HG02642 (cell line): ENCODE measurements around the gene PHF12.
A peak's percentile ranks its signal among the peaks of the same experiment; 100 is the strongest.
"Not testable (repeated sequence)": the region's sequence is repeated elsewhere in the genome, so short reads cannot be mapped to it uniquely, and the experiment has no call there.

Source experiments
- ATAC-seq: cut with Tn5 transposase; IDR thresholded peaks from one replicate; pipeline ENCODE4 v1.9.1; 2021; ENCODE audit warnings: mild to moderate bottlenecking; ENCODE audit not compliant: unreplicated experiment, poor library complexity

The PHF12 gene

DNA sequence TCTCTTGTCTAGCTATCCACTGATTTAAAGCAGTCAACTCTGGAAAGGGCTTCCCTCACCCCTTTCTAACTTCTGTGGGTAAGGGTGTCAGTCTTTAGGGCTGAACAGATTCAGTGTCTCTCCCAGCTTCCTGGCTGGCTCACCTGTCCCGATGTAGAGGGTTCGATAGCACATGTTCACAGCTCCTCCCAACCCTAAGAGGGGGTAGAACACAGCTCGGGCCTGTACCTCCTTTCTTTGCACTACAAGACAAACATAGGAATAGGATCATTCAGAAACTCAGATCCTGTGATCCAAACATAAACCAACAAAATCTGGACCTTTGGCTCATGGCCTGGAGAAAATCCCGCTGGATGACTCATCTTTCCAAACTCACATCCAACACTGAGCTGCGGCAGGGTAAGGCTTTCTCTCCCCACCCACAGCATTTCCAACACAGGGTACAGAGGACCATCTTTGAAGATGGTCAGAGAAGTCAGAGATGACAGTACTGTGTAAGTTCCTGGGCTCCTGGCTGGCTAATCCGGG lies 42.6 kb downstream of the PHF12 start:
- ATAC-seq: no peak

DNA sequence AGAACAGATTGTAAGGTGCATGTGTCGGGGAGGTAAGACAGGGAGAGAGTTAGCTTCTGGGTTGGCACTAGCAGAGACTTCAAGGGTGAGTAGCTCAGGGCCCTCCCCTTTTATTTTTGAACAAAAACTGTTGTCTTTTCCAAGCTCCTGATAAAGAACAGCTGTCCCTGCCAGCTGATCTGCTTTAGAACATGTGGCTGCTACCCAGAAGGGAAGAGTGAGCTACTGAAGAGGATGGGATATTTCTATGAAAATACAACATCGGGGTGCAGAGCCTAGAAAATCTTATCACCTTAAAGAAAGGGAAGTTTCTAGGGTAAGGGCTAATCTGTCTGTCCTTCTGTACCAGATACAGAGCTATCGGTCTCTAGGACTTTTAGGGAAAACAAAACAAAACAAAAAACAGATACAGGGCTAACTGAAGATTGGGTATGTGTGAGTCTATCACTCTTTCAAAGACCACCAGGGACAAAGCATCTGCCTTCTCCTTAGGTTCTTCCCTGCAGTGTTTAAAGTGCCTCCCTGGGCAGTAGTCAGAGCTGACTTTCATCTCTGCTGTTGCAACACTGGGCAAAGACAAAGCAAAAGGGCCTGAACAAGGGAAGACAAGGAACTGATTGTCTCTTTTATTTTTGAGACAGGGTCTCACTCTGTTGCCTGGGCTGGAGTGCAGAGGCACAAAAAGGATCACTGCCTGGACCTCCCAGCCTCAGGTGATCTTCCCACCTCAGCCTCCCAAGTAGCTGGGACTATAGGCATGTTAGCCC lies 43.4 kb downstream of the PHF12 start:
- ATAC-seq: no peak

DNA sequence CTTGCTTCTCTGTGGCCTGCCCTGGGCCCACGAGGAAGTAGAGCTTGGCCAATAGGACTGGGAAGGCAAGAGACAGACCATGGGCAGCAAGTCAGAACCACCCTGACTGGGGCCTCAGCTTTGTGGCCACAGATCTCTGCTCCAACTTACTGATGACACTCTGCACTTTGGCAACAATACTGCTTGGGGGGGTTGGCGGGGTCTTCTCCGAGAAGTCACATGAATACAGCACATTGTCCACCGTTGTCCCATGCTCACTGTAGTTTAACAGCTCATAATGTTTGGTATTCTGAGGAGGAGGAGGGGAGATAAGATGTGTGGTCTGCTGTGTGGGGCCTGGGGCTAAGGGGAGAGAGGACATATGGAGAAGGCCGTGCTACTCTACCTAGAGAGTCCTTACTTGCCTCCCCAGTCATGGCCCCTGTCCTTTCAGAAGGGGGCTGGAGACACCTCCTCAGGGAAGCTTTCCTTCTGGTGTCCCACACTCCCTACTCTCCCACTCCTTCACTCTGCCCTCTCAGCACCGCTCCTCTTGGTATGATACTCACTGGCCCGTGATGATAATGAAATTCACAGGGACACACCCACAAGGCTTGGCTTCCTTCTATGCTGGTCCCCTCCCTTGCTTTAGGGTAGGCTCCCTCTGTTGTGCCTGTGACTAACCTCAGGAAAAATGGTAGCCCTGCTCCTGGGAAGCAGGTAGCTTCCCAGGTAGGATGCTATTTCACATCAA lies 44.4 kb downstream of the PHF12 start:
- no peak for ATAC-seq

DNA sequence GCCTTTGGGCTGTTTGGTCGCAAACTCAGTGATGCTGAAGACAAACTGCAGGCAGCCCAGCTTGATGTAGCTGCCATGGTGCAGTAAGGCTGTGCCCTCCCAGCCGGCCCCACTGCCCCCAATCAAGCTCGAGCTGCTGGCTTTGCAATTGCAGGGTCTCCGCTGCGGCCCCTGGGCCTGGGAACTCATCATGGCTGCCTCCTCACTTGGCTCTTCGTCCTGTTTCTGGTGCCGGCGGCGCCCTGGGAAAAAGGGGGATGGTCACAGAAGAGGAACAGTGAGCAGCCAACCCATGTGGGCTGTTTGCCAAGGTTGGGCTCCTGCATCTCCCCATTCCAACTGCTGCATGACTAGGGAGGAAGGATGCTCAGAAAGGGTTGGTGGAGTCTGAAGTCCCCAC lies 45.0 kb downstream of the PHF12 start:
- ATAC-seq: no peak

DNA sequence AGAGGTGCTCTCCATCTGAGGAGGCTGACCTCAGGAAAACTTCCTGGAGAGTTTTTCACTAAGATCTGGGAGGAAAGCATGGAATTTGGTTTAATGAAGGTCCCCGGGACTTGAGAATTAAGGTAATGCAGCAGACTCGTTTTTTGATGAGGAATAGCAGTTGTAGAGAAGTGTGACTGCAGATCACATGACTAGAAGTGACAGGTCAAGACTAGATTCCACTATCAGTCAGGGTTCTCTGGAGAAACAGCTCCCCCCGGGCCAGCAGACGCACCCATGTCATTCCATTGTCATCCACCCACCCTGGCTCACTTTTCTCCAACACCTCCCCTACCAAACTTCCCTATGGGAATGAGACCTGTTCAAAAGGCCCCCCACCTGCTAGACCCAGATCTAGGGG lies 46.5 kb downstream of the PHF12 start:
- ATAC-seq: no peak

DNA sequence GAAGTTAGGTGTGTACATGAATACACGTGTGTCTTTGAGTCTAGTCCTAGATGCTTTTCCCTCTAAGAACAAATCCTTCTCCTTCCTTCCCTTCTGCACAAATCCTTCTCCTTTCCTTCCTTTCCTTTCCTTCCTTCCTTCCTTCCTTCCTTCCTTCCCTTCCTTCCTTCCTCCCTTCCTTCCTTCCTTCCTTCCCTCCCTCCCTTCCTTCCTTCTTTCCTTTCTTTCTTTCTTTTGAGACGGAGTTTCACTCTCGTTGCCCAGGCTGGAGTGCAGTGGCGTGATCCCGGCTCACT lies 47.8 kb downstream of the PHF12 start:
- not testable (repeated sequence) for ATAC-seq

DNA sequence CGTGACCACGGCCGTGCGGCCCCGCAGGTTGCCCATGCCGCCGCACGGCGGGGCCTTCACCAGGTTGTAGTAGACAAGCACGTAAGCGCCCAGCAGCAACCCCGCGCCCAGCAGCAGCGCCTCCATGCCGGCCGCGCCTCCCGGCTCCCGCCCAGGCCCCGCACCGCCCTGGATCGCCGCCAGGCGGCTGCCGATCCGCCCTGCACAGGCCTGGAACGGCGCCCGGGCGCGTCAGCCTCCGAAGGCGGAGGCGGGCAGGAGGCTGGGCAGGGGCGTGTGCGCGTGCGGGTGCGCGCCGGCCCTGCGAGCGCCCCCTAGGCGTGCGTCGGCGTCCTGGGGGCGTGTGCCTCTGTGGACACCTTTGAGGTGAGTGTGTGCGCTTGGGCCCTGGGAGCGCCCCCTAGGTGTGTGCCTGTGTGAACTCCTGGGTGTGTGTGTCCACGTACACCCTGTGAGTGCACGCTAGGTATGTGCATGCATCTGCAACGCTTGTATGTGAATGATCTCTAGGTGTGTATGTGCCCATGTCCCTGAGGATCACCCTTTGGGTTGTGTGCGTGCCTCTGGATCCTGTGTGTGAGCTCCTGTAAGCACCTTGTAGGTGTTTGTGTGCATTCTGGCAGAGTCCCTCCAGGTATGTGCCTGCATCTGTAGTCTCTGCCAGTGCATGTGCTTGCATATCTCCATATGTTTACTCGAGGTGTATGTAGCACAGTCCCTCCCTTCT lies 48.3 kb downstream of the PHF12 start, which contains the start of gene DHRS13:
TSS of gene DHRS13 (minus strand) at position 261 of the 727 bp plus-strand sequence. CDS start at position 126, 135 bp downstream.
- peak; percentile 86 for ATAC-seq

DNA sequence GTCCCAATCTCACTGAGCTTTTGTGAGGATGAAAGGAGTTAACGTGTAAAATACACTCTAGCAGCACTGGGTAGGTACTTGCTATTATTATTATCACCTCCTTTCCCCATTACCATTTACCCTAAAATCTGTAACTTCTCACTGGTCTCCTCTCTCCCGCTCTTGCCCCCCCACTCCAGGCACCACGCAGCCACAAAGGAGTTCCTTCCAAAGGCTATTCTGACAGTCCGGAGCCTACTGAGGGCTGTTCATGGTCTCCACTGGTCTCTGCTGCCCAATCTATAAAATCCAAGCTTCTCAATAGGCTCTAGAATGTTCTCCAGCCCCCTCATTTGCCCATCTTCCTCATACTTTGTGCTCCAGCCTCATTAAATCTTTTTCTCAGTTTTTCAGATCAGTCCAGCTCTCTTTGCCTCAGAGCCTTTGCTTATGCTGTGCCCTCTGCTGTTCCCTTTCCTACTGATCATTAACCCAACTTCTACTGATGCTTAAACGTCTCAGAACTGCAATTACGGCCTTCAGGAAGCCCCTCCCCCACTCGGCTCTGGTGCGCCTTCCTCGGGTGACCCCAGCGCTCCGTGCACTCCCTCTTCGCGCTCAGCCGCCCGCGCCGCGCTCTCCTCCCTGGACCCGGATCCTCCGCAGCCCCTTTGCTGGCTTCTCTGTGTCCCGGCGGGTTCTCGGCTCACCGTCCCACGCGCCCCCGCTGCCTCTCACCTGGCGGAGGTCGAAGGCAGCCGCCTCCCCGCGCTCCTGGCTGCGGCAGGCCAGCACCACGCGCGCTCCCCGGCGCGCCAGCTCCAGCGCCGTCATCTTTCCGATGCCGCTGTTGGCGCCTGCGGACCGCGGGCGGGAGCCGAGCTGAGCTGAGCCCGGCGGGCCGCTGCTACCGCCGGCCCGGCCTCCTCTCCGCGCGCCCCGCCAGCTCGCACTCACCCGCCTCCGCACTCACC lies 49.2 kb downstream of the PHF12 start:
- peak; percentile 47 for ATAC-seq

DNA sequence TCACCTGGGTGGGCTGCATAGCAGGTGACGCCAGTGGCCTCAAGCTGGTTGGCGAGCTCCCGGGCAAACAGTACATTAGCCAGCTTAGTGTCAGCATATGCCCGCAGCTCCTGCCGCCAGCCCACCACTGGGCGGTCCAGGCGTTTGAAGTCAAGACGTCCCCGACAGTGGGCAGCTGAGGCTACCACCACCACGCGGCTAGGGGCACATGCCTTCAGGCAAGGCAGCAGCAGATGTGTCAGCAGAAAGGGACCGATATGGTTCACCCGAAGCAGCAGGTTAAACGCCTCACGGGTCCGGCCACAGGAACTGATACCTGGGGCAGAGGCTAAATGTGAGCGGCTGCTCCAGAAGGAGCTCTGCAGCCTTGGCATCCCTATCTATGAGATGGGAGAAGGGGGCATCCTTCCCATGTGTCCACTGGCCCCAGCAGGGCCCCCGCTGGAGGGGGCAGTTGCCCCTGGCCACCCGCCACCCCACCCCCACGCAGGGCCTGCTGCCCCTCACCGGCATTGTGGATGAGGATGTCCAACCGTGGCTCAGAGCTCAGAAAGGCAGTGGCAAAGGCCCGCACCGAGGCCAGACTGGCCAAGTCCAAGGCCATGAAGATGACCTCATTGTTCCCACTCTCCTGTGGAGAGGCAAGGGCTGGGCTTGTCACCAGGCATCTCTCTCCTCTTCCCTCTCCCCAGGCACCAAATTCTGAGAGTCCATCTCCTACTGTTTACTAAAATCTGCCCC lies 50.2 kb downstream of the PHF12 start:
- ATAC-seq: no peak

DNA sequence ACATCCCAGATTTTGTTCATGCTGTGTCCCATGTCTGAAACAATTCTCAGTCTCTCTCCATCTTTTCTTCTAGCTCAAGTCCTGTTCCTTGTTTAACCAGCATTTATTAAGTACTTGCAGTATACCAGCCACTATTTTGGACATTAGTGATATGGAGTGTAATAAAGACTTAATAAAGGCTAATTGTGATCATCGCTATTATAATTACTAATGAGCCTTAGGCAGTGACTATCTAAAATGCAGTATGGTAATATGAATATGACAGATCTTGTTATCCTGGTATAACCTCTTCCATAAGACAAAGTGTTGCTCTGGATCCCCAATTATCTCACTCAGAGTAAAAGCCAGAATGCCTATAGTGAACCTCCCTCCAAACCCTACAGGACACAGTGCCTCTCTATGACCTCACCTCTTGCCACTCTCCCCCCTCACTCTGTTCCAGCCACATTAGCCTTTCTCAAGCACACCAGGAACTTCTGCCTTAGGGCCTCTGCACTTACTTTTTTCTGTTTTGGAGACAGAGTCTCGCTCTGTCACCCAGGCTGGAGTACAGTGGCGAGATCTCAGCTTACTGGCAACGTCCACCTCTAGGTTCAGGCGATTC lies 52.0 kb downstream of the PHF12 start:
- ATAC-seq: no peak

DNA sequence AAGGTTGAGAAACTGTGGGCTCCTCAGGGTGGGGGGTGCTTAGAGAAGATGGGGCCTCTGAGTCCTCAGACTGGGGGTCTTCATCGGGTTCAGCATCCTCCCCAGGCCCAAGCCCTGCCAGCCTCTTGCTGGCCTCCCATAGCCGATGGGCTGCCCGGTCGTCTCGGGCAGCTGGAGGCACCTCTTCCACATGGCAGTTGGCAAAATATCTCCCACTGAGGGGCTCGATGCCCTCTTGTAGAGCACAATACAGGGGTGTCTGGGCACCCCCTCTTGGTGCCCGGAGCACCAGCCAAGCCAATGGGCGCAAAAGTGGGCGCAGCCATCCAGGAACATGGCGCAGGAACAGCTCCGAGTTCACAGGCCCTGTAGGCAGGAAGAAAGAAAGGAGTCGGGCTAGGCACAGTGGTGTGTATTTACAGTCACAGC lies 52.8 kb downstream of the PHF12 start:
- ATAC-seq: no peak

DNA sequence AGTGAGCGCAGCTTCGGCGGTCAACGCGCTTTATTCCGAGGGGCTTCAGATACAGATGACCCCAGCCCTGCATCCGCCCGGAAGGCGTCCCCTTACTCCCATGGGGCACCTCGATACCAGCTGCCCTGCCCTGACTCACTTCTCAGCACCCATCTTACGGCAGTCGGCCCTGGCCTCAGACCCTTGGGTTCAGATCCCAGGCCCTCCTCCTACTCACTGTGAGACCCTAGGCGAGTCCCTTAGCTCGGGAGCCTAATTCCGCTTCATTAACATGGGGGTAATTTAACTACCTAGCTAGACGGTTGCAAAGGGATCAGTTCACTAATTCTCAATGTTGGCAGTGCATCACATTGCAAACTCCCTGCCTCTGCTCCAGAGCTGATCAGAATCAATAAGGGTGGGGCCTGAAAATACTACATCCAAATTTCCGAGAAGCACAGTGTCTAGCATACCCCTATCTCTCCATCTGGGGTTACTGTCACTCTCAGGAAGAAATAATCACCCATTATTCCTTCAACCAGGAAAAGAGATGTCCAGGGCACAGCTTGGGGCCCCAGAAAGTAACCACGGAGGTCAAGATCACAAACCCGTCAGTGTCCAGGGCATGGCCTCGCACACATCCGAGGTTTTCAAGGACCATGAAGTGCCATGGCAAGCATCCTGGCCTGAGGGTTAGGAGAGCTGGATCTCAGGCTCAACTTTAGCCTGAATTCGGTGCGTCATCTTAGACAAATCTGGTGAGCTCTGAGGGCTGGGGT lies 53.4 kb downstream of the PHF12 start:
- no peak for ATAC-seq

DNA sequence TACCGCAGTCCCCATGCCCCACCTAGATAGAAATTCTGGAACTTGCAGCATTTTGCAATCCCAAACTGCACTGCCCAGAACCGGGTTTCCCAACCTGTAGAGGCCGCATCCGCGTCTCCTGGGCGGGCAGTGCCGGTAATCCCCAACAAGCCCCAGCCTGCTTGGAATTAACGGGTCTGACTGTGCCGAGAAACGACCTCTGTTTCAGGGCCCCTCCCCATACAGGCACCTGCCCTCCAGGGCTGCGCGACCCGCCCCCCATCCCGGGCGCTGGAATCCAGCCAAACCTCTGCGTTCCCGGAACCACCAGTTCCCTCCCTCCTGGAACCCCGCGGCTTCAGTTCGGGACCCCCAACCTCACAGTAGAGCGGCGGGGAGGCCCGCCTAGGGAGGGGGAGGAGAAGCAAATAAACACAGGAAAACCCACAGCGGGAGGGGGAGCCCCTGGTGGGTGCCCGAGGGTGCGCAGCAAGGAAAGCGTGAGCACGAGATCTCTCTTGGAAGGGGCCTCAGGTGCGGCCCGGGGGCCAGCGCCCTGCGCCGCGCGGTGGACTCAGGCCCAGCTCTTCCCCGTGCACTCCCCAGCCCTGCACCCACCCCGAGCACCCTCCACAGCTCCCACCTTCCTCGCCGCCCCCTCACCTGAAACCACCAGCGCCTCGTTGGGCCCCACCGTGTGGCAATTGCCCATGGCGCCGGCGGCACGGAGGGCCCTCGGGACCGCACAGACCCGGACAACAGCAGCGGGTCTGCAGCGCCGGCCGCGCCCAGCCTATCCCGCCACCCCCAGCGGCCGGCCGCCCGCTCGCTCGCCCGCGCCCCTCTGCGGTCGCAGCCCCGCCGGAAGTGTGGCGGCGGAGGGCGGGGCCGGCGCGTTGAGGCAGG lies 54.2 kb downstream of the PHF12 start, which contains the start of gene FLOT2:
TSS of gene FLOT2 (minus strand) at position 850 of the 885 bp plus-strand sequence. CDS start at position 691, 159 bp downstream.
- peak; percentile 33 for ATAC-seq

DNA sequence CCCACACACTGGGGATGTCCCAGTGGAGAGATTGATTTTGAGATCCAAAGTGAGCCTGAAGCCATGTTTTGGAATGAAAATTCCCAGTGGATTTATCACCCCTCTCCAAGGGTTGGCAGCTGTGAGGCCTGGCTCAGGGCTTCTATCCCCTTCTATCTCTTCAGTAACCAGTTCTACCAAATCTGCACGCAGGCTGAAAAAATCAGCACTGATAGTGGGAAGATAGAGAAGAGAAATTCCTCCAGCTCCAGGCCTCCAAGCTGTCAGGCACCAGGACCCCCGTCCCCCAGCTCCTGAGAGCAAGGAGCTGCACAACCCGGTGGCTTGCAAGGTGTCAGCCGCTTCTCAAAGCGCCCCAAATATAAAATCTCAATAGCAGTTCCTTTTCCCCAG lies 54.8 kb downstream of the PHF12 start:
- ATAC-seq: no peak

DNA sequence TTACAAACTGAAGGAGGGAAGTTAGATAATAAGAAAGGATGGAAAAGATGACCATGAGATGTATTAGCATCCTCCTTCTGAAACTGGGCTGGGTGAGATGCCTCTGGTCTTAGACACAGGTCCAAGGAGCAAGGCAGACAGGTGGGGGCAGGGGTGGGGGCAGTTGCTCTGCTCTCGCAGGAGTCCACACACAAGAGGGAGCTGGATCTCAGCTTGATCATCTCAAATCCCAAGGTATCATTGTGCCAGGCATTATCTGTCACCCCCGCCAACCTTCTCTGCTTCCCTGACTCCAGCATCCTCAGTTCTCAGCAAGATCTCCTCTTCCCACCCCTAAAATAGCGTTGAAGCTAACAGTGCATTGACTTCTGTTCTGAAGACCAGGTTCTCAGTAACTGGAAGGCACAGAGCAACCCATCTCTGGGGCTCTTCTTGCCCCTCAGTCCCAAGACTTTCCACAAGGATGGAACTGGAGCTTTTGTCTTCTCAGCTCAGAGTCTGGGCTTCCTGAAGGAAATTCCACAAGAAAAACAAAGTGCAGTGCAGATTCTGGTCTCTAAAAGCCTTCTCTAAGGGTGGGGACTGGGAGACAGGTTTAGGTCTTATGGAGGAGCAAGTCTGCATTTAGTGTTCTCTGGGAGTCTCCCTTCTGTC lies 55.4 kb downstream of the PHF12 start:
- ATAC-seq: no peak
